HL-60/S4 treated with phorbol 12-myristate 13-acetate at 8.2 ng/mL for 4 days and 3 days (cell line): ENCODE data around the gene GLS.
"Not testable (repeated sequence)": the region's sequence is repeated elsewhere in the genome, so short reads cannot be mapped to it uniquely, and the experiment has no call there.

Experiments used
- in situ Hi-C: fragments of 300-500 bp; cut with MboI; formaldehyde crosslinking; loops from 2 replicates; pipeline ENCODE4 v1.15.0; 2022; ENCODE audit warnings: low sequenced_read_pairs

GLS gene

DNA sequence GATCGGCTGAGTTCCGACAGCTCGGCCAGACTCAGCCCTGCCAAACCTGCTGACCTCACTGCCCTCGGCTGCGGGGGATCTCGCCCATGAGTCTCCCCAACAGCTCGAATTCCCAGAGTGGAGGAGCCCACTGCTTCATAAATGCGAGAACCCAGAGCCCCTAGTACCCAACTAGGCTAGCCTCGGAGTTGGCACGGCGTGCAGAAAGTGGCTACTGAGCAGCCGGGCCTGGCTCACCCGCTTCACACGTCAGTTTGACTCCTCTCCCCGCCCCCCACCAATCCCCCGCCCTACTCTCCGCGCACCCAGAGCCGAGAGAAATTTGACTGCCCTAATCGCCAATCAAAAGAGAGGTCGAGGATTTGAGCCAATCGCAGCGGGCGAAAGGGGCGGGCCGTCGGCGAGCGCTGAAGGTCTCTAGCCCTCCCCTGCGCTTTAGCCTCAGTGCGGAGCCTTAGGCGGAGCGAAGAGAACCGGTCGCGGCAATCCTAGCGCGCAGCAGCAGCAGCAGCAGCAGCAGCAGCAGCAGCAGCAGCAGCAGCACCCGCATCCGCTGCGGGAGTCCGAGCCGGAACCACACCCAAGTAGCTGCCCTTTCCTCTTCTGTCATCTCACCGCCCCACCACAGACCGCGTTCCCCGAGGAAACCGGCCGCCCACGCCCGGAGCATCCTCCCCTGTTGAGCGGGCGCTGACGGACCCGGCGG lies at the start of gene GLS:
Gene GLS, plus strand, starts transcription at position 444 of the 706 bp plus-strand sequence. CDS start 264 bp downstream, outside the sequence.
- in situ Hi-C loops, result no loop called here

DNA sequence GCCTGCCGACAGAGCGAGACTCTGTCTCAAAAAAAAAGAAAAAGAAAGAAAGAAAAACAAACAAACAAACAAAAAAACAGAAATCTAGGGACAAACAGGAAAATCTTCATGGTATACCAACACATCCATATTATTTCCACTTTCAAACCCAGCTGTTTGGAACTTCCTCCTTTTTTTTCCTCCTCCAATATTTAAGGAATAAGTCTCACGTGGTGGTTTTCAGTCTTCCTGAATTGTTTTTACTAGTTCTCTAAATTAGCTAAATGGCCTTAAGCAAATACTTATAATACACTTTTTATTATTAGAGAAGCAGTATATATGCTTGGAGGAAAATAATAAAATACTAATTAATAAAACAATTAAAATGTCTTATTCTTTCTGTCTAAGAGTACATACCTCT lies 48.7 kb upstream of the GLS start:
- in situ Hi-C loops, result no loop called here

DNA sequence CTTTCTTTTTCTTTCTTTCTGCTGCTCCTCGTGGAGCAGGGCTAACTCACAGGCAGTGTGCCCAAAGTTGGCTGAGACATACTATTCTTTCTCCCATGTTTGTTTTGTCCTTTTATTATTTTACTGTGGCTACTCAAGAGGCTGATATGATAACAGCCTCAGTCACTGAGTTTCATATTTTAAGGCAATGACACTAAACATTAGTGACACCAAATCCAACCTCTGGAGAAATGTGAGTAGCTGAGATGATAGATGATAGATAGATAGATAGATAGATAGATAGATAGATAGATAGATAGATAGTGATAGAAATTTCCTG lies 45.8 kb upstream of the GLS start:
- in situ Hi-C loops, result no loop called here

DNA sequence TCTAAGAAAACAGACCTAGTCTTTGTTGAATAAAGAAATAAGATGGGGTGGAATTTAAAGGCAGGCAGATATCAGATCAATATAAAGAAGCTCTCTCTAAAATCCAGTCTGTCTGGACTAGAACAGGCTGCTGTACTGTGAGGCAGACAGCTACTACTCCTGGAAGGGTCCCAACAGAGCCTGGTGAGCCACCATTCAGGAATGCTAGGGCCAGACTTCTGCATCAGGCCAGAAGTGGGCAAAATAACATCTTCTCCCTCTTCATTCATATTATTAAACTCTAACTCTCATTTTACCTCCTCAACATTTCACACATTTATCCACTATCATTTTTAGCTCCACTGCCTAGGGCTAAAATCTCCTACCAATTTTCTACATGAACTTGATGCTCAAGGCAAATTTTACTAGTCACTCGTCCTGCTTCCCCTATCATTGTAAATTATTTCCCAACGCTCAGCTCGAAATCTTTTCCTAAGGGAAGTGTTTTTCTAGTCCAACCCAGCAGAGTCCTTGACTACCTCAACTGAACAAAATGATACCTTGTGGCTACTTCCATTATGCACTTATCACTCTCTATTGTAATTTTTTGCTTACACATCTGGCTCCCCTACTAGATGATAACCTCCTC lies 45.2 kb upstream of the GLS start:
- in situ Hi-C loops, result no loop called here

DNA sequence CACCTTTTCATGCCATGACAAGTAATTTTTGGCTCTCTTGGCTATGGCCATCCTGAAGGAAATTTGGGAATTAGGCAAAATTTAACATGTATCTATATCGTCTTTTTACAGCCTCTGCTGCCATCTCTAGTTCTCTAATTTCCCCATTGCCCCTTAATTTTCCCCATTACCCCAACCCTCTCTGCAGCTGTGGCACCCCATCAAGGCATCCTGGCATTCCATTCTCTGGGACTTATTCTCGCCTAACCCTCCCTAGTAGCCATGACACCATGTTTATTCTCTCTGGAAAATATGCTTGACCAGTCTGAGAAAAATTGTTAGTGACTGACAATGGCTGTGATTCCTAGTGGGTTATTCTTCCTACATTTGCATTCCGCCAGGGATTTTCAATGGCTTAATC lies 43.9 kb upstream of the GLS start:
- in situ Hi-C loops, result no loop called here

DNA sequence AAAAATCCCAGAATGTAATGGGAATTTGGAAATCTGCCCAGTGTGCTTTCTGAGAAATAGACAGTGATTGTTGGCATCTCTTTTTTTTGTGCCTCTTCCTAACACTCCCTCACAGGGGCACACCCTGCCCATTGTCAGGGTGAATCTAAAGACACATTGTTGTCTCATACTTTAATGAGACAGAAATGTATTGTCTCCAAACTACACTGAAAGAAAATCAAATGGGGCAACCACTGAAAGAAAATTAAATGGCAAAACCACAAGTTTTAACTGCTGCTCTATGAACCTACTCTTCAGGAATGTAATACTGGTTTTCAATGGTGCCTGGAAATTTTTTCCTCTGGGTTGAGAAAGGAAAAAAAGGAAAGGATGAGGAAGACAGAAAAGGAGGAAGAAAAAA lies 43.2 kb upstream of the GLS start:
- in situ Hi-C loops, result no loop called here

DNA sequence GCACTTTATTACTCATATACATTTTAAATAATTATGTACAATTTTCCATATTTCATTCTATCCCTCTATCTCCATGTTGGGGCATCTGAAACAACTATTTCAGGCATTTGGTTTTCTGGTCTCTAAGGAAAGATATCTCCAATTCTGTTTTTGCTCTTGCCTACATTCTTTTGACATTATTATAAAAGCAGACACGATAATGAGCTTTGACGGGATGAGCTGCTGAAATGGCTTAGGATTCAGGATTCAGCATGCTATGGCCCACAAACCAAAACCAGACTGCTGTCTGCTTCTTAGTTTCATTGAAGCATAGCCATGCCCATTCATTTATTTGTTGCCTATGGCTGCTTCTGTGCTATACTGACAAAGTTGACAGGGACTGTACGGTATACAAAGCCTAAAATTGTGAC lies 42.7 kb upstream of the GLS start:
- in situ Hi-C loops, result no loop called here

DNA sequence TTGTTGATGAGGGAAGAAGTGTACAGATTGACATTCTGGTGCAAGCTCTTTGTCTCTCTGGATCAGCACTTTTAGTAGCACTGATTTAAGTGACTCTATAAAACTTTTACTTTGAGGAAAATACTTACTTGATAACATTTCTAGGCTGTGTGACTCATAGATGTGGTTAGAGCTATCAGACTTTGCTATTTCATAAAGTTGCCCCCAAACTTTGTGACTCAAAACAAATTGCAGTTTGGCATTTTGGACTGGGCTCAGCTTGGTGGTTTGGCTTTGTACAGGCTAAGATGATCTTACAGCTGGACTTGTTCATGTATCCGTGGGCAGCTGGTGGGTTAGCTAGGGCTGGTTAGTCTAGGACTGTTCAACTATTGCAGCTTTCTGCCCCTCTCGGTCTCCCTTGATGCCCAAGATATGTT lies 42.1 kb upstream of the GLS start:
- in situ Hi-C loops, result no loop called here

DNA sequence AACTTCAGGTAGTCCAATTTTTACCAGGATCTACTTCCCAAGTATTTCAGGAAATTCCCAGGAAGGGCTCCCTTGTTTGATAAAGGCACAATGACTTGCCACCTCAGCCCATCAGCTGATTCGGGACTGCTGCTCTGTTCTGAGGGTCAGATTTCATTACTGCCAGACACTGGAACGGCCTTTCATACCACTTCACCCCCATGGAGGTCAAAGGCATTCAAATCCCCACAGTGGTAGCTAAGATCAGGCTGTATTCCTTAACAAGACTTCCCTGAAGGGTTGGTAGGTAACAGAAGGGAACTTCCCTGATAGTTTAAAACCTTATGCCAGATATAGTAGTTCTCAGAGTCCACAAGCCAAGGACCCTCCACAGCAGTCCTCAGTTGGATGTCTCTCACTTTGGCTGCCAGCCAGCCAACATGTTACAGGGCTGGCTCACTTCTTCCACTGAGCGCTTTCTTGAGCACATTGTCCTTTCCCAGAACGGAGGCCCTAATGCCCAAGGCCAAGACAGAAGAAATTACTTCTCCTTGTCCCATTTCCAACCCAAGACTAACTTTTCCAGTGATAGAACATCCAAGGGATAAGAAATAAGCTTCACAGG lies 40.0 kb upstream of the GLS start:
- in situ Hi-C loops, result no loop called here

DNA sequence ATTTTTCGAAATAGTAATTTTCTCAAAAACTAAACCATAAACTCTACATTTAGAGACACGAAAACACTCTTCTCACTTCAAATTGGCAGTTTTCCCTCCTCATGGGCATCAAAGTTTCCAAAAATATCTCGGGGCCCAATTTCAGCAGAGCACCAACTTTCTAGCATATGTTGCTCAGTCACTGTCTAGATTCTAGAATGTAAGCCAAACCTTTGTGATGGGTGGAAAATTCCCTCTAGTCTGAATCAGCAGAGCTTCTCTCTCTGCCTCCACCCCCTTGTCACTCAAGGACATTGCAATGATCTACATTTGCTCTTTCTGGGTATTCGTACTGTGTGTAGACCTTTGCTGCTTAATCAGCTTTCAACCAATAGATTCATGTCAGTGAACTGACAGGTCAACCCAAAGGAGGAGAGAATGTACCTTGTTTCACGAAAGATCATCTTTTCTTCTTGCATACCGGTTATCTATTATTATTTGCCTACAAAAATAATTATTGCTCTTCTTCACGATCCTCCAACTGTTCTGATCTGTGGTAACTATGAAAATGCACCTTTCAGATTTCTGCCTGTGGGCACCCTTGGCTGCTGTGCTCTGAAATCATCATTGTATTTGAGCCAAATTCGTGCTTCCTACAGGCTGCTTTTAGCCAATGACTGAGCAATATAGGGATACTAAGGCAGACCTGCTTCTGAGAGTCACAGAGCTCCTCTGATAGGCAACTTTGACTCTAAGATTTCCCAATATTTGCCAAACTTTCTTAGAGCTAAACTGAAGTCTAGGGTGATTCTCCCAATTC lies 38.7 kb upstream of the GLS start:
- in situ Hi-C loops, result no loop called here

DNA sequence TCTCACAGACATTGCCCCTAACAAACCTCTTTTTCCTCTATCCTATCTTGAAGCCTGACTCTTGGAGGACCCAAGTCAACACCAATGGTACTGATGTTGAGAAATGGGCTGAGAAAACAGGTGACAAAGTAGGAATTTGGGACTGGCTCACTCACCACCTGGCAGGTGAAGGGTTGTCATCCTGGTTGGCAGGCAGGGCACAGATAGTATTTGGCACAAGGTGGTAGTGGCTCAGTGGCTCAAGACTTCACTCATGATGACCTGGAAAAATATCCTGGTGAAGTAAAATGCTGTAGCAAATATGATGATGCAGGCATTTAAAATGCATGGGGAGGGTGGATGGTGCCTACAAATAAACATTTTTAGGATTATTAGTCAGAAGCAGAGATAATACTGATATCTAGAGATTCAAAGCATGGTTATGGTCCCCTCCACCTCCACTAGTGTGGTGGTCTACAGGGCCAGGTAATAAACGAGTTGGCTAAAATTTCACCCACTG lies 38.0 kb upstream of the GLS start:
- in situ Hi-C loops, result no loop called here

DNA sequence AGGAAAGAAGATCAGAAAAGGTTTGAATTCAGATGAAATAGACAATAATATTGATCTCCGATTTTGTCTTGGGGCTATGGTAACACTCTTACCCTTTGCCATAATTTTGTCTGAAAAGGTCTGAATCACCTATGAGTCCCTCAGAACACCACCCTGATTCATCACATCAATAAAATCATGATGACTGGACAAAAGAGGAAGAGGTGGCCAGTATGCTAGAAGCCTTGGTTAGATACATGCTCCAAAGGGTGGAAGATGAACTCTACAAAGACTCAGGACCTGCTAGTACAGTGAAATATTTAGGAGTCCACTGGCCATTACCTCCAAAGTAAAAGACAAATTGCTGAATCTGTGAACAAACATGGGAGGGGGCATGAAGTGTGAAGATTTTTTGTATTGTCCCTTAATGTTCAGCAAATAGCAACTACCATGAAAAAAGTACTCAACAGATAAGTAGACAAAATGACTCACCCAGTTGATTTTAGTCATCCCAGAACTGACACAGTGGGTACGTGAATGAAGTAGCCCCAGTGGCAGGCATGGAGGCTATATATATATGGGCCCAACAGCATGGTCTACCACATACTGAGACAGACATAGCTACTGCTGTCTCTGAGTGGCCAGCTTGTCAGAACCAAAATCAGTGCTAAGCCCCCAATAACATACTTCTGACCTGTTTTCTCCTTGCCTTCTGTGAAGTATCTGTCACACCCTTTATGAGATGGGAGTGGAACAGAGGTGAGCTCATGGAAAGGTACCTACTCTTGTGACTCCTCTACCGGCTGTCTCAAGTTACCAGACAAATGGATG lies 36.5 kb upstream of the GLS start:
- in situ Hi-C loops, result no loop called here

DNA sequence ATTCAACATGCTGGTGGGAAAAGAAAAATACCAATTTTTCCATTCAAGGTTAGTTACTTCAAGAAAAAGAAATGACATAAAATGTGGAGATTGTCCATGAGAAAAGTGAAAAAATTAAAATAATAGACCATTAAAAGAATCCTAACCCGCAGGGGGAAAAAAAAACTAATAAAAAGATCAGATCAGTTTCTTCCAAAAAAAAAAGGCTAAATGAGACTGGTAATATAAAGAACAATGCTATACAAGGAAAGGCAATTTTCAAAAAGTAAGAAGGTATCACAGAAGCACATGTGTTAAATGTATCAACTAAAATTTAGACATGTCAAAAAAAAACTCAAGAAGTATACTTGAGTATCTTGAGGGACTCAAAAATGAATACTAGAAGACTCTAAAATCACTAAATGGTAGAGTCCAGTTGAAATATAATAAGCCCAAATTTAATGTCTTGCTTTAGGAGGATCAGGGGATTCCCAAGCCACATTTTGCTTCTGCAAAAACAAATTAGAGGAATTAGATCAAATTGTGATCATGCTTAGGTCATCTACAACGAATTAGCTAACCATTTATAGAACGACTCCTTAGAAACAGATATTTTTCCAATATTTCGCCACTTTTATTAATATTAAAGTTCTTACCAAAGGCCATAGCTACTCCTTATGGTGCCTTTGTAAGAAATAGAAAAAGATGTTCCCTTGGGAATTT lies 35.8 kb upstream of the GLS start:
- in situ Hi-C loops, result no loop called here

DNA sequence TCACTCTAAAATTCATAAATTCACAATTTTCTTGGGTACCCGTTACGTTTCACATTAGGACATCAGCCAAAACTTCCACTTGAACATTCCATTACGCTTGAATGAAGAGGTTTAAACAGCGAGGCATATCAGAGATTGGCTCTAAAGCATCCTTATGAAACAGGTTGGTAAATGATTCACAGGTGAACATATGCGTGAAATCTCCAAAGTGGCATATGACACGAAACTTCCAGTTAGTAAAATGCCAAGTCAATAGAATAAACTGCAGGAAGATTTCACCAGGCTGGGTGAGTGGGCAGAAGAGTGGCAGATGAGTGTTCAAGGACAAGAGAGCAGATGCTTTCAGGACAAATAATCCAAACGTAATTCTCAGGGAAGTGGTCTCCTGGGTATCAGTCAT lies 33.9 kb upstream of the GLS start:
- in situ Hi-C loops, result no loop called here

DNA sequence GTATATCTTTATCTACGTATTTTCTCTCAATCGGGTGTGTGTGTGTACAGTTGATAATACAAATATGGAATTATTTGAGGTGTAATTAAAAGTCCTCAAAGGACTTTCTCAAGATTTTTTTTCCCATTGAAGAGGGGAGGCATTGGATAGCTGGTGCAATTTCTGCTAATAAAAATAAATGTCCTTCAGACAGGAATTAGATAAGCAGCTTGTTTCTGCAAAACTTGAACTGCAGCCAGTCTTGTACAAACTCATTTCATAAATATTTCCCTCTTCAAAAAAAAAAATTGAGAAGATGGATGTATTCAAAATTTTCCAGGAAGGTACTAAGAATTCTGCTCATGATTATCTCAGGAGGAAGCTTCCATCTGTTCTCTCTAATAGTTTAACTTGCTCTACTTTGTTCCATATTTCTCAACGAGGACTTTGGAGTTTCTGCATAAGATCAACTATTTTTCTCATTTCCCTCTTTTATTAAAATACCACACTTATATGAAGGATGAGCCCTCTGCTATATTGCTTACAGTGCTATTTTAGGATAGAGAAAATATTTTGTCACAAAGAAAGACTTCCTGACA lies 33.0 kb upstream of the GLS start:
- in situ Hi-C loops, result no loop called here

DNA sequence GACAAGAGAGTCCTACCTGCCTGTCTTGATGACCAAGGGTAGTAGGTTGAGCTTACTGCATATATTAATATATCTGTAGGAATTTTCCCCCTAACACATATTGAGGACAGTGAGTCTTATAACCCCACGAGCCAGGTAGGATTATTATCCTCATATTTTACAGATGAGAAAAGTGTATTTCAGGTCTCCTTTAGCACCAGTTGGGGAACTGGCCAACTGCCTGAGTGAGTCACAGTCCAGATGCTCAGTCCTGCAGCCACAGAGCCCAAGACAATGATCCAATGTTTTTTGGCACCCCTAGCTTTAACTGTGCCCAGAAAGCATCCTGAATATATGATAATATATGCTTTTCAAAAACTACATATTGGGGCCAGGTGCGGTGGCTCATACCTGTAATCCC lies 30.8 kb upstream of the GLS start:
- in situ Hi-C loops, result no loop called here

DNA sequence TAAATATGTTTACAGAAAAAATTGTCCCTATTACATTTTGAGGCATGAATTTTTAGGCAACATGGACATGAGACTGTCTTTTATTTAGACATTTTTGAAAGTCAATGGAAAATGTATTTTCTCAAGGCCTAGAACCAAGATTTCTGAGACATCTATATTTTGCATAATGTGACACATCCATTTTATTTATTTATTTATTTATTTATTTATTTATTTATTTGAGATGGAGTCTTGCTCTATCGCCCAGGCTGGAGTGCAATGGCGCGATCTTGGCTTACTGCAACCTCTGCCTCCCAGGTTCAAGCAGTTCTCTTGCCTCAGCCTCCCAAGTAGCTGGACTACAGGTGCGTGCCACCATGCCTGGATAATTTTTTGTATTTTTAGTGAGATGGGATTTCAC lies 27.6 kb upstream of the GLS start:
- in situ Hi-C loops, result not testable (repeated sequence)

DNA sequence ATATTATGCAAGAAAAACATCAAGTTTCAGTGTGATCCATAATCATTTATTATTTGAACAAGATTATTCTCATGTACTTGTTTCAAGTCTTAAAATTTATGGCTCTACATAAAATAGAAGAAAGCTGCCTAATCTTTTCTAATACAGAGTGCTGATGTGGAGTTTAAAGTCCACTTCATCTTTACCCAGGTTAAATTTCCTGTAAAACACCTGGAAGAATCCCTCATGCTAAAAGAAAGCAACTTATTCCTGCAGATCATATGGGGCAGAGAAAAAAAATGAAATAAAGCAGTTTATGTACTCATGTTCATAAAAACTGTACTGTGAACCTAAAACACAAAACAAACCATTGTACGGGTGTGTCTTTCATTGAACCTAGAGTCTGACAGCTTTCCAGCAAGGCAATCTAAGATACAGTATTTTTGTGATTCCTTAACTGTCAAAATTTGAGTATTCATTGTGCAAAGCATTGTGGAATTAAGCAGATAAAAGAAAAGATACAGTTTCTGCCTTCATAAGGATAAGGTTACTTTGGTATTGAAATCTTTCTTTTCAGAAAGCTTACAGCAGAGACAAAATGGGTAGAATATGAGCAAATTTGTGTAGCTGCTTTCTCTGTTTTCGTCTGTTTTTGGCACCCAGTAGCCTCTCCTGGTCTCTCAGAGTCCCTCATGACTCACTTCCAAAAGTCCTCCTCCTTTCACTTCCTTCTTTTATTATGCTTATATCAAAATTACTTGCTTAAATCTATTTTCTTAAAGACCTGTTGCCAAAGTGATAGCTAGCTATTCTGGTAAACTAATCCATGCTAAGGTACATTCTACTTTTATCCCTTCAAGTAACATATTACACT lies 26.9 kb upstream of the GLS start:
- in situ Hi-C loops, result no loop called here

DNA sequence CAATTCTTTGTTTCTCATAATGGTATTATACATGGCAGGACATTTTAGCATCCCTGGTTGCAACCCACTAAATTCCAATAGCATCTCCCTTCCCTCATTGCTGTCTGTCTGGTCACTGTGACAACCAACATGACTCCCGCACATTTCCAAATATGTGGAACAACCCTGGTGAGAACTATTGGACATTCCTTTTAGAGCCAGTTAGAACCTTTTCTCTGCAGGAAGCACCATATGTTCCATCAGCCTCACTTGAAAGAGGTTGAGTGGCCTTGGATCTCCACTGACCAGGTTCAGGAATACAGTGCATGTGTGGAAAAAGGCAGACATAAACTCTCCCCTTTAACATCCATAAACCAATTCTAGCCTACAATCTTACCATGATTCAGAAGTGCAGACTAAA lies 25.9 kb upstream of the GLS start:
- in situ Hi-C loops, result no loop called here
